Stimulated activated CD8-positive, alpha-beta memory T cell treated with anti-CD3 and anti-CD28 coated beads, Interleukin-4, amount 100 ng/mL, for 1 hour (primary cell): ENCODE data around the gene SGCD.

Source experiments
- DNase-seq, 2 donors: peaks; one replicate each; pipeline ENCODE4 v3.0.0-alpha.2; 2020; ENCODE audit warnings: low read depth in 2 of 2, low spot score in 1 of 2

SGCD gene

DNA sequence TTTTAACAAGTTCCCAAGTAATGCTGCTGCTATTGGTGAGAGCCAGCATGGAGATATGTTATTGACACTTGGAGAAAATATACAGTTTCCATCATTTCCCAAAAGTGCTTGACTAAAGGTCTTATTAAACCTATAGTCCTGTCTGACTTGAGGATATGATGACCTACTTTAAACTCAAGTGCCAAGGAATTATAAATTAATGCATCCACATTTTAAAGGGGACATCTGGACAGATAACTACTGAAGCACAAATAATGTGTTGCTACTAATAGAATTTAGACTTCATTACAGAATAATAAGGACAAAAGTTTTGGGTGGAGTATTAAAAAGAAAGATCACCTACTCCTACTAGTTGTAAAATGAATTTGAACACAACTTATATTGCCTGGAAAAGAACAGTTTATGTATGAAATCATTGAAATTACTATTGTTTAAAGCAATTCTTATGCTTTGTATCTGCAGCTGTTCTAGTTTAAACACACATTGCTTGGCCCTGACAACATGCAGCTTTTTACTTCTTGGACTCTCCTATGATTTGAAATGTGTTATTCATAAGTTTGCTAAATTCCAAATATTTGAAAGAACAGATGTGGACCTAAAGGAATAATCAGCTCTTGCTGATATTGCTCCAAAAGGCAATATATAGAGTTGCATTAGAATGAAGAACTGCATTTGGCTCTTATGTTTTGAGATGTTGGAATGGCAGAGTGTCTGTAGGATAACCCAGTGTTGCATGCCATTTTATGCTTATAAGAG, 73.4 kb downstream of the SGCD start:
- DNase-seq, result no peak

DNA sequence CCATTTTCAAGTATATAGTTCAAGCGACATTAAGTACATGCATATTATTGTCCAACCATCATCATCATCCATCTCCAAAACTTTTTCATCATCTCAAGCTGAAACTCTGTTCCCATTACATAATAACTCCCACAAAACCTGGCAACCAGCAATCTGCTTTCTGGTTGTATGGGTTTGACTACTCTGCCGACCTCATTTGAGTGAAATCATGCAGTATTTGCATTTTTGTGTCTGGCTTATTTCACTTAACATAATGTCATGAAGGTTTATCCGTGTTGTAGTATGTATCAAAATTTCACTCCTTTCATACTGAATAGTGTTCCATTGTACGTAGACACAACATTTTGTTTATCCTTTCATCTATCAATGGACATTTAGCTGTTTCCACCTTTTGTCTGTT, 74.8 kb downstream of the SGCD start:
- no peak for DNase-seq

DNA sequence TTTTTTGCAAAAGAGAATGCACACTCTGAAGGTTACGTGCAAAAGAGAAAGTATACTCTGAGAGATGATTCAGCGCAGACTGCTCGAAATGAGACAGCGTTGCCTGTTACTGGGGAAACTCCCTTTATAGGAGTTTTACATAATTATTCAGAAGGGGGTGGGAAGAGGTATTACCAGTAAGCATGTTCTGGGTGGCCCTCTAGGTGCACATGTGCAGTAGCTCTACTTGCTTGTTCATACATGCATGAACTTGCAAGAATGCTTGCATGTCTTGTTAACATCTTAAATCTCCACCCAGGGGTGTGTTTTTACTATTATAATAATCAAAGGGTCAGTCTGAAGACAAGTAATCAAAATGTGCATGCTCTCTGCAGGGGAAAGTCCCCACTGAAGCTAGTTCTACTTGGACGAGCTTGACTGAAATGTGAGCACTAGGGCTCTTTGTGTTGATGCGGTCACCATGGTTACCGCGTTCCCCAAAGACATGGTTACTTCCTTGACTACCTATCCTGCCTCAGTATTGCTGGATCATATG, 75.5 kb downstream of the SGCD start:
- no peak for DNase-seq

DNA sequence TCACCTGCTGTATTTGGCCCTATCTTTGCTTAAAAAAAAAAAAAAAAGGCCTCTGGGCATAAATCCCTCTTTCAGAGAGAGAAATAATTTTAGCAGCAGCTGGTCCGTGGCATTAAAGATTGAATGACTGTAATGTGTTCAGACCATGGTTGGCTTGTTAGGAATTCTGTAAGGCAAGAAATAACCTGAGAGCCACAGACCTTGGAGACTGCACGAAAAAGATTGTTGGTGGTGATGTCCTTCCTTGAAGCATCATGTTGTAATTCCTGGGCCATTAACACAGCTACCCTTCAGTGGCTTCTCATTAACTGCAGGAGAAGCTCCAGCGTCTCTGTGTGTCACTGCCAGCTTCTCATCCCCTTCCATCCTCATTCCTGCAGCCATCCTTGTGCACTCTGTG, 79.0 kb downstream of the SGCD start:
- DNase-seq, result no peak

DNA sequence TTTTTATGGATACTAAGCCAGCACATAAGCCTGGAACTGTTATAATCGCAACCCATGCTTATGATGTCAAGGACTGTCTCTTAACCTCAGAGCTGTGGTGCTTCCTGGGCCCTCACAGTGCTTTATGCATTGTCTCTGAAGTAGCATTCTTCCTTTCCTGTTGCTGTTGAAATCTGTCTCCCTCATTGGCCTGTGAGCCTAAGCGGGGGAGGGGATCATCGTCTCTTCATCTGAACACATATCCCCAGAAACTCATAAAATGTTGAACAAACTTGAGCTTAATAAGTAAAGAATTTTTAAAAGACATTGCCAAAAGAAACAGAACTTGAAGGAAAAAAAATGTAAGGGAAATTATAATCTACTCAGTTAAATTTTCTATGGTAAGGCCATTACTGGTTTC, 80.3 kb downstream of the SGCD start:
- no peak for DNase-seq

DNA sequence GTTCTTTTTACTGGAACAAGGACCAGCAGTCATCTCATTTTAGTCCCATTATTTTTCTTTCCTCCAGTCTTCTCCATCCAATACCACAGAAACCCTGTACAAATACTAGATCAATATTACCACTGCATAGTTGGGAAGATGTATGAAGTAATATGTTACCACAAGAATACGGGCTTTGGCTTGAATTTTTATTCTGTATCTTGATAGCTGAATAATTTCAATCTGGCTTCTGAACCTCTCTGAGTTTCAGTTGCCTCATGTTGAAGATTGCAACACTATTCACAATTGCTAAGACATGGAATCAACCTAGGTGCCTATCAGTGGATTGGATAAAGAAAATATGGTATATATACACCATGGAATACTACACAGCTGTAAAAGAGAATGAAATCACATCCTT, 82.9 kb downstream of the SGCD start:
- no peak for DNase-seq

DNA sequence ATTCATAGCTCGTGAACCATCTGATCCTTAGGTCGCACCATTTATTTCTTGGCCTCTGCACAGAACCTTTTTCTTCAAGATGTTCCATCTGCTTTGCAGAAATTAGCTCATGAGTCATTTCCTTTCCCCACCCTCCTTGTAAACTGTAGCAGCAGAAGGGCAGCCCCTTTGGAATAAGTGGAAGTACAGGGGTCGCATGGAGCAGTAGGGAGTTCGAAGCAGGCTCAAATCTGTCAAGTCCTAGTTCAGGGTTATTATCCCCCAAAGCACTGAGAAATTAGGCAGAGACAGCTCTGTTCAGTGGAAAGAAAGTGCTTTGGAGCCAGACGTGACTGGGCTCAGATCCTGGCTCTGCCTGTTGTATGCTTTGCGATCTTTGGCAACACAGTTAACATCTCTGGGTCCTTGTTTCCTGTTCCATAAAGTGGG, 84.2 kb downstream of the SGCD start:
- DNase-seq, result no peak

DNA sequence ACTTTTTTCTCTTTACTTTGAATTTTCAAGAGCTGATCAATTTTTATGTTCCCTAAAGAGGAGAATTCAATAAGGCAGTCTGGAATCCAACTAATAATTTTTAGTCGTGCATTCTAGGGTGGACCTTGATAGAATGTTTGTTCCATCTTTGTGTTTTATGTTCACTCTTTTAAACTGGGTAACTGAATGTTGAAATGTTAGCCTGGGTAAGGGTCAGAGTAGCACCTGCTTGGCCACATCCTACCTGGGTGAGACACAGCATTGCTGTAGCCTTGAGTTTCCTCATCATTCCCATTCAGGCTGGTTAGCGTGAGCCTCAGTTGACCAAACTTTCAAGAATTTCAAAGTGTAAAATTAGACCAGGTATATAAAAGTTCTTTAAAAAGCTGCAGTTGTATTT, 85.0 kb downstream of the SGCD start:
- DNase-seq, result no peak

DNA sequence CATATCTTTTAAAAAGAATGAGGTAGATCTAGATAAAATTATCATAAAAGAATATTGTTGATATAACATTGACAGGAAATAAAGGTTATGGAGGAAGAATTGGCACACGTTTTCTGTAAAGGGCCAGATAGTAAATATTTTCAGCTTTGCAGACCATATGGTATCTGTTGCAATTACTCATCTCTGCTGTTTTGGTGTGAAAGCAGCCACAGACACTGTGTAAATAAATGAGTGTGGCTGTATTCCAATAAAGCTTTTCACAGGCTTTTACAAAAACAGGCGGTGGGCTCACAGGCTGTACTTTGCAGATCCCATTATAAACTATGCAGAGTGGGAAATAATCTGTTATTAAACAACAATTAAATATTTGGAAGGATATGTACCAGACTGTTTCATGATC, 87.4 kb downstream of the SGCD start:
- DNase-seq, result no peak

DNA sequence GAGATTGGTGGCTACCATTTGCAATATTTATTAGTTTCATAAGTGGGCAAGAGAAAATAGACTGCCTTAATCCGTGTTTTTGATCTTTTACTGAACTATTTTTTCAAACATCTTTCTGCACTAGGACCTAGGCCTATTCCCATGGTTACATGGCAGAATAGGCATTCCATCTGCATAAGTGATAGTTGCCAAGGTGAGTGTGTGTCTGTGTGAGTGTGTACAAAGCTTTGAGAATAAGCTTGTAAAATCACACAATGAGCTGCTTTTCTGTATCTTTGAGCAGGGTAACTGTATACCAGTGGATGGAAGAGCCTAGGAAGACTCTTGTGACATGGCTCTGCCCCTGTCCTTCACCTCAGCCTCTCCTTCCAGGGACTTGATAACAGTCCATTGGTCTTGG, 92.7 kb downstream of the SGCD start:
- DNase-seq, result no peak

DNA sequence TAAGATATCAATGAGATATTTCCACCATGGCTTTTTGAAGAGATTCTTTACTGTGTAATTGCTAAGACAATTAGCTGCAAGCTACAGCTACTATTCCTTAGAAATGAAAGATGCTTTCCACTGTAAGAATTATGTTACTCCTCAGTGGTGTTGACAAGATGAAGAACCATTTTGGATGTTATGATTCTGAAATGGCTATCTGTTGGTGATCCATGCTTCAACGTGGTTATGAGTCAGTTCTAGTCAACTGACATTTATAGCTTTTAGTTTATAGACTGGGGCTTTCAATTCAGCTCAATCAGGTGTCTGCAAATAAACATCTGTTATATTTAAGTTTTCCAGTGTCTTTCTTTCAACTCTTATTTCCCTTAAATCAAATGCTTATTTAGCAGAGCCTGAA, 93.7 kb downstream of the SGCD start:
- DNase-seq, result no peak

DNA sequence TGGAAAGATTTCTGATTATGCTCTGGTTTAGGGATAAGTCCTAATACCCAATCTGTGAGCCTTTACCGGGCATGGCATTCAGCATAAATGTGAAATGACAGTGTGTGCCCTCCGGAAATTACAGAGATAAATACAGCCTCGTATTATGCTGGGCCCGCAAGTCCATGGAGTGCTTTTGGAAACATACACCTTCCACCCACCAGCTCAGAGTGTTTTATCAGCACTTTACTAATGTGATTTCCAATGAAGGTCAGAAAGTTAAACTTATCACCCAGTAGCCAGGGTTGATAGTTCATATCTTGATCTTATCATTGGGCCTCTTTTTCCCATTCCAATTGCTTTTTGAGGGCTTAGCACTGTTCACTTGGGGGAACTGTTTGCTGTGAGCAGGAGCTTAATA, 94.8 kb downstream of the SGCD start:
- DNase-seq, result no peak

DNA sequence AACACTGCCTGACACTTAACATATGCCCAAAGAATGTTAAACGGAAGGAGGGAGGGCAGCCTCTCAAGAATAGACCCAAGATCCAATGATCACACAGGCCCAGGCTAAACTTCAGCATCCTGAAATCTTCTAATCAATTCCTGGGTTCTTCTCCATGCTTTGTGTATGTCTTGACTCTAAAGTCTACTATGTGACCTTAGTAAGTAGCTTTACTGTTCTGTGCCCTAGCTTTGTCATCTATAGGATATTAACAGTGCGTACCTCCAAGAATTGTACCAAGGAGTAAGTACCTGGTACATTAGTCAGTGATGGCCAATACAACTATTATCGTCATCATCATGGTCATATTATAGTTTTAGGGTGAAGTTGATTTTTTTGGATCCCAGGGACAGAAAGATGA, 96.6 kb downstream of the SGCD start:
- no peak for DNase-seq

DNA sequence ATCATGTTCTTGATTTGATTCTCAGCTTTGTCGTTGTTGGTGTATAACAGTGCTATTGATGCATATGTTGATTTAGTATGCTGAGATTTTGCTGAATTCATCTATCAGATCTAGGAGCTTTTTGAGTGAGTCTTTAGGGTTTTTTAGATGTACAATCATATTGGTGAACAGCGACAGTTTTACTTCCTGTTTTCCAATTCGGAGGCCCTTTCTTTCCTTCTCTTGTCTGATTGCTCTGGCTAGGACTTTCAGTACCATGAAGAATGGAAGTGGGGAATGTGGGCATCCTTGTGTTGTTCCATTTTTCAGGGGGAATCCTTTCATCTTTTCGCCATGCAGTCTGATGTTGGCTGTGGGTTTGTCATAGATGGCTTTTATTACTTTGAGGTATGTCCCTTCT, 100.4 kb downstream of the SGCD start:
- DNase-seq, result no peak

DNA sequence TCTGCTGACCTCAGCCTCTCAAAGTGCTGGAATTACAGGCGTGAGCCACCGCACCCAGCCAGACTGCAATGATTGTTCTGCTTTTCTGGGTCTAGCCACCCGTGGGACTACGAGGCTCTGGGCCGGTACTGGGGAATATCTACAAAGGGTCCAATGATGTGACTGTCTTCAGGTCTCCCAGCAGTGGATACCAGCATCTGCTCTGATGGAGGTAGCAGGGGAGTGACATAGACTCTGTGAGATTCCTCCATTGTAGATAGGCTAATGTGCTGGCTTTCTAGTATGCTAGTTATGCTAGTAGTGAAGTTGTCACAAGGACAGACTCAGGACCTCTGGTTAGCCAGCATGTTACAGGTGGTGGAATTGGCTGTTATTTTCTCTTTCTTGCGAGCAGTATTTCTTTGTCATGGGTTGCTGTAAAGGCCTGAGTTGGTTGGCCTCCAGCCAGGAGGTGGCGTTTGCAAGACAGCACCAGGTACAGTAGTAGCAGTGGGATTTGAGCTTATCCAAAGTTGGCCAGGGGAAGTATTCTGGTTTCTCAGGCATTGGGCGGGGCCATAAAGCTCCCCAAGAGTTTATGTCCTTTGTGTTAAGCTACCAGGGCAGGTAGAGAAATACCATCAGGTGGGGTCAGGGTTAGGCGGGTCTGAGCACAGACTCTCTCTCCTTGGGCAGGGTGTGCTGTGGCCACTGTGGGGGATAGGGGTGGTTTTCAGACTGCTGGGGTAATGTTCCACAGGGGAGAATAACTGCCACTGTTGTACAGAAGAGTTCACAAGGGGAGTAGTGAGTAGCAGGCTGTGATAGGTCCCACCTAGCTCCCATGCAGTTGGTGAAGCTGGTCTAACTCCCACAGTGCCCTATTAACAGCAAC, 105.2 kb downstream of the SGCD start:
- no peak for DNase-seq

DNA sequence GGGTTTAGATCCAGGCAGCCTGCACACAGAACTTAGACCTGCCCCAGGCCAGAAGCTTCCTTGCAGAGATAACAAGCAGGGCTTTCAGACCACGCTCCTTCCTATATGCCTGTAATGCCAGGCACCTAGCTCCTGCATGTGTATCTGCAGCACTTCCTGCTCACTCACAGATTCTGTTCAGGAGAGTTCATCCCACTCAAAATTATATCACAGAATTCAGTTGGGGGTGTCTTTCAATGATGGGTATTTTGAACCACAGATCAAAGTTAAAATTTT, 105.8 kb downstream of the SGCD start:
- DNase-seq, result no peak

DNA sequence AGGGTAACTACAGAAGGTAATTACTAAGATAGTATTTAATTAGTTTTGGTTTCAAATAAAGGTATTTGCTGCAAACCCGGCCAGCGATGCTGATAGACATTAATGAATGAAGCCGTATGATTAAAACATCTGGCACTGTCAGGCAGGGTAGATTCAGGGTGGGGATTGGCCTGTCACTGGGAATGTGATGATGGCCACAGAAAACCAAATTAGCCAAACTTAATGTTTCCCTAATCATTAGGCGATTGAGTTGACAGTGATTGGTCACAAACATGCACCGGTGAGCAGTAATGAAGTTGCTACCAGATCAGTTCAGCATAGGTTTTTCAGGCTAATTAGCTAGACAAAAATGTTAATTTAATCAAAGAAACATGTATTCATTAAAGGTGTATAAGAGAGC, 107.5 kb downstream of the SGCD start:
- DNase-seq, result no peak

DNA sequence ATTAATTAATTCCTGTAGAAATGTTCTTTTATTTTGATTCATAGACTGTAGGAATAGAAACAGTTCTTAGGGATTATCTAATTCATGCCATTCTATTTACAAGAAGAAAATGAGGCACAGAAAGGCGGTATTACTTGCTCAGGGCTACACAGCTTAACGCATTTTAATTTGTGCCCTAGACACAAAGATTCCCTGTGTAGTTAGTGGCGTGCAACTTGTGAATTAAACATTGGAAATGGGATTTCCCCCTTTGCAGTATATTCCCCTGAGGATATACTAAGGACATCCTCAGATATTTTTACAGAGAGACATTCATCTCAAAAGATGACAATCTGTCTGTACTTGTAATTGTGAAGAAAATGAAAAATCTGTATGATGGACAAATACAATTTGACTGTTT, 108.1 kb downstream of the SGCD start:
- DNase-seq, result no peak

DNA sequence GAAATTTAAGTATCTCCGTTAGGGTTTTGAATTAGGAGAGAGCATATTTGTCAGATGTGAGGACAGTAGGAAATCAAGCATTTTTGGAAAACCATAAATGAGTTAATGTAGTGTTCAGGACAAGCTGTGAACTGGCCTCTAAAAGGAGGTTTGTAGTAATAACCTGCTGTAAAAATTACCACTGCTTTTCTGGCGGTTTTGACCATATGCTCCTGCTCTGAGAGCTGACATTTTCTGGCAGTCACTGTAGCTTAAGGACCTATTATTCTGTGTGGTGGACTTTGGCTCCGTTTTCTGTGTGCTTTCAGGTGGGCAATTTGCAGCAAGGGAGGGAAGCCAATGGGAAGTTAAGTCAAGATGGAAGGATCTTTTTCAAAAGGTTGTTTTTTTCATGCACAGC, 111.1 kb downstream of the SGCD start:
- no peak for DNase-seq

DNA sequence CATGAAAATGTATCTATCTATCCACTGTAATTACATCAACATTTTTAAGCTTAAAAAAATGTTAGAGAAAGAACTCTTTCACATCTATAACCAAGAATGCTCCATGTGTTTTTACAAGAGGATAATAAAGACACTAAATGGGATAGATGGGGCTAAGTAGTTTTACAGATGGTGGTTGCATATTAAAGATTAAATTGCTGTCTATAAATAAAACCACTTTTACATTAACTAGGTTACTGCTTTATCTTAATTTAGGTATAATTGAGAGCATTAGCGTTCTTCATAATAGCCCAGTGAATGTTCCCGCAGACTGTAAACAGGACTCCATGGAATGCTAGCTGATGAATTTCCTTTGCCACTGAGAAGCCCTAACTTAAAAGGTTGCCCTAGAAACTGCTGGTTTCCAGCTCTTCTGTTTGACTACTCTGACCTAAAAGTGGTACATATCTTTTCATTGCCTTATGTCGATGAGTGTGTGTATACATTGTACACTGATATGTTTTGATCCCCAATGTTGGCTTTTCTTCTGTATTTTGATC, 117.9 kb downstream of the SGCD start:
- DNase-seq, result no peak

DNA sequence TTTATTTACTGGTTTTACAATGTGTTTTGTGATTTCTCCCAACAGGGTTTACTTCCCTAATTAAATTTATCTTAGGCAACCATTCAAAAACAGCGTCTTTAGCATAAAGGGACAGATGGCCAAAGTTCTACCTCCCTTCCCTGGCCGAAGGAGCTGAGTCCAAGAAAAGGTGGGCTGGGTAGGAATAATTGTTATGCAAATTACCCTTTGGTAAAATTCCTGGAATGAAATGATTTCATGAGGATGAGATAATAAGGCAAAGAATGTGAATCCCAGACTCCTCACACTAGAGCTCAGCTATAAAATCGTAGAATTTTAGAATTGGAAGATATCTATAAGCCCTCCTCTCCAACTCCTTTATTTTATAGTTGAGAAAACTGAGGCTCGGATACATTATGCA, 119.6 kb downstream of the SGCD start:
- no peak for DNase-seq

DNA sequence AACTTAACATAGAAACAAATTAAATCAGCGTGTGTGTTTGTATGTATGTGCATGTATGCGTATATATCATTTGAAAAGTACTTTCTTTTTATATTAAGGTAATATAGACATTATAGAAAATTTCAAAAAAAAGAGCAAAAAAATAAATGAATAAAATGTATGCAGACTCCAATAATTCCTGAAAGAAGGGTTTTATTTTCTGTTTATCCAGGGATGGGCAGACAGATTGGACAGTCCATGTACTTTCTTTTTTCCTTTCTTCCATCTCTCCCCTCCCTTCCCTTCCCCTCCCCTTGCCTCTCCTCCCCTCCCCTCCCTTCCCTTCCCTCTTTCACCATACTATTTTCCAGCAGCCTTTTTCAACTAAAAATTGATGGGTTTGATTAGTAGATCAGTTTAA, 123.8 kb downstream of the SGCD start:
- no peak for DNase-seq
